H9 (cell line): ENCODE results near the gene PXYLP1. TPM values are rescaled to one million over a fixed set of nuclear protein-coding genes. Genes with fewer than 3 reads are reported as not detected.

Experiments used
- DNase-seq: peaks from one replicate; pipeline ENCODE4 v3.0.0-alpha.2; 2017
- H2AFZ ChIP-seq: one replicate; pipeline ENCODE4 v1.6.1; 2013; ENCODE audit warnings: mild to moderate bottlenecking, low read length, control low read depth, moderate library complexity
- H2AK5ac ChIP-seq: 2 replicates; pipeline ENCODE4 v1.6.1; 2013; ENCODE audit warnings: low read length, control low read depth, mixed read lengths; ENCODE audit not compliant: insufficient read length
- H2BK120ac ChIP-seq: one replicate; pipeline ENCODE4 v1.6.1; 2013; ENCODE audit warnings: low read depth, mild to moderate bottlenecking, low read length, control low read depth, inconsistent platforms; ENCODE audit not compliant: poor library complexity, severe bottlenecking
- H2BK12ac ChIP-seq: 2 replicates; pipeline ENCODE4 v1.6.1; 2013; ENCODE audit warnings: low read length, control low read depth, mixed read lengths, low read depth; ENCODE audit not compliant: insufficient read length
- H2BK15ac ChIP-seq: 2 replicates; pipeline ENCODE4 v1.6.1; 2013; ENCODE audit warnings: low read depth, low read length, control low read depth
- H2BK20ac ChIP-seq: one replicate; pipeline ENCODE4 v1.6.1; 2013; ENCODE audit warnings: low read depth, mild to moderate bottlenecking, low read length, control low read depth, inconsistent platforms; ENCODE audit not compliant: poor library complexity, severe bottlenecking
- H2BK5ac ChIP-seq: 2 replicates; pipeline ENCODE4 v1.6.1; 2013; ENCODE audit warnings: low read length, control low read depth, mixed read lengths; ENCODE audit not compliant: insufficient read length
- H3K14ac ChIP-seq: 2 replicates; pipeline ENCODE4 v1.6.1; 2013; ENCODE audit warnings: low read length, control low read depth; ENCODE audit not compliant: insufficient read depth
- H3K18ac ChIP-seq: 2 replicates; pipeline ENCODE4 v1.6.1; 2013; ENCODE audit warnings: low read depth, mild to moderate bottlenecking, mixed read lengths, low read length, control low read depth; ENCODE audit not compliant: insufficient read length
- H3K23ac ChIP-seq: 2 replicates; pipeline ENCODE4 v1.6.1; 2013; ENCODE audit warnings: low read length, control low read depth, mixed read lengths, low read depth; ENCODE audit not compliant: insufficient read length
- H3K23me2 ChIP-seq: 2 replicates; pipeline ENCODE4 v1.6.1; 2013; ENCODE audit warnings: low read depth, mild to moderate bottlenecking, mixed read lengths, low read length, control low read depth; ENCODE audit not compliant: insufficient read length, poor library complexity, severe bottlenecking
- H3K27ac ChIP-seq: 2 replicates; pipeline ENCODE4 v1.5.1; 2013; ENCODE audit warnings: low read length, control low read depth, mixed read lengths, low read depth; ENCODE audit not compliant: insufficient read length
- H3K27me3 ChIP-seq: 2 replicates; pipeline ENCODE4 v1.6.1; 2013; ENCODE audit warnings: low read length, control low read depth, inconsistent platforms; ENCODE audit not compliant: insufficient read depth
- H3K4ac ChIP-seq: 2 replicates; pipeline ENCODE4 v1.6.1; 2013; ENCODE audit warnings: low read depth, mild to moderate bottlenecking, control low read depth, inconsistent platforms, low read length, moderate library complexity
- H3K4me1 ChIP-seq: 2 replicates; pipeline ENCODE4 v1.6.1; 2013; ENCODE audit warnings: low read length, control low read depth, inconsistent platforms; ENCODE audit not compliant: insufficient read depth
- H3K4me2 ChIP-seq: 2 replicates; pipeline ENCODE4 v1.6.1; 2013; ENCODE audit warnings: low read length, control low read depth, mixed read lengths; ENCODE audit not compliant: insufficient read length, insufficient read depth
- H3K56ac ChIP-seq: 2 replicates; pipeline ENCODE4 v1.6.1; 2013; ENCODE audit warnings: low read depth, mild to moderate bottlenecking, mixed read lengths, low read length, control low read depth; ENCODE audit not compliant: insufficient read length
- H3K79me1 ChIP-seq: 2 replicates; pipeline ENCODE4 v1.6.1; 2013; ENCODE audit warnings: low read depth, mild to moderate bottlenecking, moderate library complexity, low read length, control low read depth, inconsistent platforms; ENCODE audit not compliant: insufficient read depth, poor library complexity, severe bottlenecking
- H3K79me2 ChIP-seq: 2 replicates; pipeline ENCODE4 v1.6.1; 2013; ENCODE audit warnings: low read length, control low read depth, inconsistent platforms; ENCODE audit not compliant: insufficient read depth
- H3K9ac ChIP-seq: 2 replicates; pipeline ENCODE4 v1.6.1; 2013; ENCODE audit warnings: low read length, control low read depth, mixed read lengths; ENCODE audit not compliant: insufficient read length; ENCODE audit errors: extremely low read depth
- H3K9me3 ChIP-seq: one replicate; pipeline ENCODE4 v1.6.1; 2013; ENCODE audit warnings: low read depth, low read length, inconsistent platforms; ENCODE audit not compliant: control insufficient read depth
- H3T11ph ChIP-seq: one replicate; pipeline ENCODE4 v1.6.1; 2013; ENCODE audit warnings: mild to moderate bottlenecking, low read length, control low read depth, inconsistent platforms
- H4K20me1 ChIP-seq: one replicate; pipeline ENCODE4 v1.6.1; 2013; ENCODE audit not compliant: control insufficient read depth, insufficient read length, insufficient read depth
- H4K5ac ChIP-seq: 2 replicates; pipeline ENCODE4 v1.6.1; 2013; ENCODE audit warnings: low read depth, mild to moderate bottlenecking, mixed read lengths, low read length, control low read depth; ENCODE audit not compliant: insufficient read length
- H4K8ac ChIP-seq: replicated peaks from 2 replicates; pipeline ENCODE4 v1.6.1; 2013; ENCODE audit warnings: low read length, control low read depth, mixed read lengths, low read depth; ENCODE audit not compliant: insufficient read length
- H4K91ac ChIP-seq: 2 replicates; pipeline ENCODE4 v1.6.1; 2013; ENCODE audit warnings: low read depth, mild to moderate bottlenecking, moderate library complexity, mixed read lengths, low read length, control low read depth; ENCODE audit not compliant: insufficient read length
- H3K27ac Mint-ChIP-seq, 3 experiments: 2 replicates in 2 of 3; 3 replicates in 1 of 3; pipeline ENCODE4 v1.8.0; 2020 to 2021; ENCODE audit warnings: mixed read lengths in 3 of 3, mild to moderate bottlenecking in 1 of 3, moderate library complexity in 1 of 3
- H3K27me3 Mint-ChIP-seq: 2 replicates; pipeline ENCODE4 v1.8.0; 2021; ENCODE audit warnings: low read depth, mild to moderate bottlenecking, moderate library complexity, mixed read lengths
- H3K36me3 Mint-ChIP-seq, 3 experiments: 2 replicates in 2 of 3; 3 replicates in 1 of 3; pipeline ENCODE4 v1.8.0; 2020 to 2021; ENCODE audit warnings: low read depth in 3 of 3, mixed read lengths in 3 of 3; ENCODE audit not compliant: insufficient read depth in 1 of 3
- H3K4me1 Mint-ChIP-seq, 2 experiments: 2 replicates each; pipeline ENCODE4 v1.8.0; 2020; ENCODE audit warnings: mixed read lengths in 2 of 2
- H3K4me3 Mint-ChIP-seq, 2 experiments: 2 replicates in 1 of 2; 3 replicates in 1 of 2; pipeline ENCODE4 v1.8.0; 2020 to 2021; ENCODE audit warnings: mild to moderate bottlenecking in 2 of 2, mixed read lengths in 2 of 2, moderate library complexity in 1 of 2
- H3K9me3 Mint-ChIP-seq, 2 experiments: 2 replicates in 1 of 2; 3 replicates in 1 of 2; pipeline ENCODE4 v1.8.0; 2020; ENCODE audit warnings: mild to moderate bottlenecking in 2 of 2, mixed read lengths in 2 of 2, moderate library complexity in 1 of 2
- WGBS: extraction: QIAGEN DNeasy Blood & Tissue Kit; methylation state at CpG from one replicate; pipeline ENCODE4 v1.1.7; 2013; ENCODE audit warnings: missing lambda C conversion rate, low lambda C conversion rate, mixed read lengths; ENCODE audit not compliant: insufficient read length; ENCODE audit errors: extremely low coverage; 5-methylcytosine and 5-hydroxymethylcytosine counted together
- total RNA-seq: library from RNA; stranded (reverse); gene quantifications from 2 replicates; pipeline ENCODE4 v1.2.1, GENCODE V29; 2021
- TF ChIP-seq, protein P1 (sequence below): fragments of 200-600 bp; sonication (generic); conservative IDR thresholded peaks from 3 replicates; pipeline ENCODE4 v1.8.0; 2021; ENCODE audit warnings: antibody characterized with exemption, mild to moderate bottlenecking

Gene PXYLP1
- total RNA-seq, 1 experiment from 2014 or later = 17.9 TPM

- H3K27me3 Mint-ChIP-seq = no peaks in the 10 kb centered on the region
- Histone ChIP-seq H3K9ac (no peak overlapping the region), H4K5ac (no peak overlapping the region), H2AK5ac (no peak overlapping the region), H4K91ac (no peak overlapping the region), H3K27me3 (no peaks in the 10 kb centered on the region), H2BK120ac (no peak overlapping the region), H4K20me1 (no peaks in the 10 kb centered on the region), H3K4ac (no peak overlapping the region), H2BK5ac (no peak overlapping the region), H3K79me2 (no peaks in the 10 kb centered on the region), H3K79me1 (no peaks in the 10 kb centered on the region), H3K23me2 (no peaks in the 10 kb centered on the region), H2BK20ac (no peak overlapping the region), H3K14ac (no peak overlapping the region), H3K27ac (no peak overlapping the region), H3T11ph (no peak overlapping the region), H2BK12ac (no peak overlapping the region), H3K23ac (no peak overlapping the region), H3K4me2 (no peak overlapping the region), H3K18ac (no peak overlapping the region), H2BK15ac (no peak overlapping the region), H3K4me1 (no peaks in the 10 kb centered on the region; the same call in 1 of the 2 replicates), H2AFZ (no peak overlapping the region), H4K8ac (no peak overlapping the region), H3K9me3 (no peaks in the 10 kb centered on the region), H3K56ac (no peak overlapping the region)
- no CpG with 5 or more reads among the region's 11 CpGs for WGBS
- H3K27ac Mint-ChIP-seq = peak overlapping the region in 1 of 3 experiments; percentile 62; a peak in 1 of 7 replicates
- no peak overlapping the region for H3K4me3 Mint-ChIP-seq
- H3K4me1 Mint-ChIP-seq = peaks cover 16 to 18% of the 10 kb centered on the region in 2 experiments
- DNase-seq = no peak
- H3K9me3 Mint-ChIP-seq = no peaks in the 10 kb centered on the region
- no peaks in the 10 kb centered on the region for H3K36me3 Mint-ChIP-seq
- TF ChIP-seq, protein P1, sequence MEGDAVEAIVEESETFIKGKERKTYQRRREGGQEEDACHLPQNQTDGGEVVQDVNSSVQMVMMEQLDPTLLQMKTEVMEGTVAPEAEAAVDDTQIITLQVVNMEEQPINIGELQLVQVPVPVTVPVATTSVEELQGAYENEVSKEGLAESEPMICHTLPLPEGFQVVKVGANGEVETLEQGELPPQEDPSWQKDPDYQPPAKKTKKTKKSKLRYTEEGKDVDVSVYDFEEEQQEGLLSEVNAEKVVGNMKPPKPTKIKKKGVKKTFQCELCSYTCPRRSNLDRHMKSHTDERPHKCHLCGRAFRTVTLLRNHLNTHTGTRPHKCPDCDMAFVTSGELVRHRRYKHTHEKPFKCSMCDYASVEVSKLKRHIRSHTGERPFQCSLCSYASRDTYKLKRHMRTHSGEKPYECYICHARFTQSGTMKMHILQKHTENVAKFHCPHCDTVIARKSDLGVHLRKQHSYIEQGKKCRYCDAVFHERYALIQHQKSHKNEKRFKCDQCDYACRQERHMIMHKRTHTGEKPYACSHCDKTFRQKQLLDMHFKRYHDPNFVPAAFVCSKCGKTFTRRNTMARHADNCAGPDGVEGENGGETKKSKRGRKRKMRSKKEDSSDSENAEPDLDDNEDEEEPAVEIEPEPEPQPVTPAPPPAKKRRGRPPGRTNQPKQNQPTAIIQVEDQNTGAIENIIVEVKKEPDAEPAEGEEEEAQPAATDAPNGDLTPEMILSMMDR = no peak
These were observed 22.2 kb downstream of the PXYLP1 start for GRCh38 chr3:141253811-141254210.
